Mesodermal cell (in vitro differentiated cells): ENCODE data around the gene CSAG1.
"Not testable (repeated sequence)": the region's sequence is repeated elsewhere in the genome, so short reads cannot be mapped to it uniquely, and the experiment has no call there.

Experiments used
- H3K27ac ChIP-seq: 2 replicates; pipeline ENCODE4 v1.7.0; 2013; ENCODE audit warnings: mild to moderate bottlenecking, low read depth, low read length, moderate library complexity; ENCODE audit not compliant: severe bottlenecking
- H3K36me3 ChIP-seq: 2 replicates; pipeline ENCODE4 v1.7.1; 2013; ENCODE audit warnings: mild to moderate bottlenecking, low read length, moderate library complexity; ENCODE audit not compliant: control insufficient read depth, insufficient read depth
- H3K4me1 ChIP-seq: one replicate; pipeline ENCODE4 v1.7.1; 2013; ENCODE audit warnings: mild to moderate bottlenecking, low read length; ENCODE audit not compliant: insufficient read depth, control insufficient read depth, poor library complexity, severe bottlenecking
- H3K4me3 ChIP-seq: 2 replicates; pipeline ENCODE4 v1.7.0; 2013; ENCODE audit warnings: low read length, control low read depth, mild to moderate bottlenecking; ENCODE audit not compliant: insufficient read depth, poor library complexity, severe bottlenecking; ENCODE audit errors: extremely low read depth
- H3K9me3 ChIP-seq: 2 replicates; pipeline ENCODE4 v1.7.1; 2013; ENCODE audit warnings: mild to moderate bottlenecking, low read length, moderate library complexity; ENCODE audit not compliant: control insufficient read depth
- WGBS, 2 experiments: methylation state at CpG; one replicate each; pipeline ENCODE4 v1.1.5; 2013; ENCODE audit warnings: missing lambda C conversion rate in 2 of 2; ENCODE audit not compliant: insufficient coverage in 2 of 2; 5-methylcytosine and 5-hydroxymethylcytosine counted together

CSAG1 gene

DNA sequence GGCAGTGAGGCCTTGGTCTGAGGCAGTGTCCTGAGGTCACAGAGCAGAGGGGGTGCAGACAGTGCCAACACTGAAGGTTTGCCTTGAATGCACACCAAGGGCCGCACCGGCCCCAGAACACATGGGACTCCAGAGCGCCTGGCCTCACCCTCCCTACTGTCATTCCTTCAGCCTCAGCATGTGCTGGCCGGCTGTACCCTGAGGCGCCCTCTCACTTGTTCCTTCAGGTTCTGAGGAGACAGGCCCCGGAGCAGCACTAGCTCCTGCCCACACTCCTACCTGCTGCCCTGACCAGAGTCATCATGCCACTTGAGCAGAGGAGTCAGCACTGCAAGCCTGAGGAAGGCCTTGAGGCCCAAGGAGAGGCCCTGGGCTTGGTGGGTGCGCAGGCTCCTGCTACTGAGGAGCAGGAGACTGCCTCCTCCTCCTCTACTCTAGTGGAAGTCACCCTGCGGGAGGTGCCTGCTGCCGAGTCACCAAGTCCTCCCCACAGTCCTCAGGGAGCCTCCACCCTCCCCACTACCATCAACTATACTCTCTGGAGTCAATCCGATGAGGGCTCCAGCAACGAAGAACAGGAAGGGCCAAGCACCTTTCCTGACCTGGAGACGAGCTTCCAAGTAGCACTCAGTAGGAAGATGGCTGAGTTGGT, 2.5 kb upstream of the CSAG1 start:
- 68 to 80% methylated on average over 1 to 6 of the region's 12 CpGs for WGBS, 2 experiments
- no peaks in the 10 kb centered on the region for H3K4me1 ChIP-seq
- no peak overlapping the region for H3K27ac ChIP-seq
- H3K36me3 ChIP-seq = no peaks in the 10 kb centered on the region
- H3K4me3 ChIP-seq = no peak overlapping the region
- H3K9me3 ChIP-seq = no peaks in the 10 kb centered on the region

DNA sequence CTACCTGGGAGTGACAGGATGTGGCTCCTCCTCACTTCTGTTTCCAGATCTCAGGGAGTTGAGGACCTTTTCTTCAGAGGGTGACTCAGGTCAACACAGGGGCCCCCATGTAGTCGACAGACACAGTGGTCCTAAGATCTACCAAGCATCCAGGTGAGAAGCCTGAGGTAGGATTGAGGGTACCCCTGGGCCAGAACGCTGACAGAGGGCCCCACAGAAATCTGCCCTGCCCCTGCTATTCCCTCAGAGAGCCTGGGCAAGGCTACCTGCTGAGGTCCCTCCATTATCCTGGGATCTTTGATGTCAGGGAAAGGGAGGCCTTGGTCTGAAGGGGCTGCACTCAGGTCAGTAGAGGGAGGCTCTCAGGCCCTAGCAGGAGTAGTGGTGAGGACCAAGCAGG, 1.6 kb upstream of the CSAG1 start:
- Histone ChIP-seq H3K36me3 (no peaks in the 10 kb centered on the region), H3K4me3 (no peak overlapping the region), H3K4me1 (no peaks in the 10 kb centered on the region), H3K27ac (no peak overlapping the region), H3K9me3 (no peaks in the 10 kb centered on the region)
- WGBS, 2 experiments = 100% methylated on average over 1 of the region's 2 CpGs; no CpG with 5 or more reads in 1 of the 2 experiments

DNA sequence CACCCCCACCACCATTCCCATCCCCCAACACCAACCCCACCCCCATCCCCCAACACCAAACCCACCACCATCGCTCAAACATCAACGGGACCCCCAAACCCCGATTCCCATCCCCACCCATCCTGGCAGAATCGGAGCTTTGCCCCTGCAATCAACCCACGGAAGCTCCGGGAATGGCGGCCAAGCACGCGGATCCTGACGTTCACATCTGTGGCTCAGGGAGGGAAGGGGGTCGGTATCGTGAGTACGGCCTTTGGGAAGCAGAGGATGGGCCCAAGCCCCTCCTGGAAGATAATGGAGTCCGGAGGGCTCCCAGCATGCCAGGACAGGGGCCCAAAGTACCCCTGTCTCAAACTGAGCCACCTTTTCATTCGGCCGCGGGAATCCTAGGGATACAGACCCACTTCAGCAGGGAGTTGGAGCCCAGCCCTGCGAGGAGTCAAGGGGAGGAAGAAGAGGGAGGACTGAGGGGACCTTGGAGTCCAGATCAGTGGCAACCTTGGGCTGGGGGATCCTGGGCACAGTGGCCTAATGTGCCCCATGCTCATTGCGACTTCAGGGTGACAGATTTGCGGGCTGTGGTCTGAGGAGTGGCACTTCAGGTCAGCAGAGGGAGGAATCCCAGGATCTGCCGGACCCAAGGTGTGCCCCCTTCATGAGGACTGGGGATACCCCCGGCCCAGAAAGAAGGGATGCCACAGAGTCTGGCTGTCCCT, 780 bp upstream of the CSAG1 start:
- not testable (repeated sequence) for H3K4me3 ChIP-seq, H3K27ac ChIP-seq, H3K4me1 ChIP-seq, H3K9me3 ChIP-seq, H3K36me3 ChIP-seq
- 87 to 97% methylated on average over 5 to 8 of the region's 22 CpGs for WGBS, 2 experiments

DNA sequence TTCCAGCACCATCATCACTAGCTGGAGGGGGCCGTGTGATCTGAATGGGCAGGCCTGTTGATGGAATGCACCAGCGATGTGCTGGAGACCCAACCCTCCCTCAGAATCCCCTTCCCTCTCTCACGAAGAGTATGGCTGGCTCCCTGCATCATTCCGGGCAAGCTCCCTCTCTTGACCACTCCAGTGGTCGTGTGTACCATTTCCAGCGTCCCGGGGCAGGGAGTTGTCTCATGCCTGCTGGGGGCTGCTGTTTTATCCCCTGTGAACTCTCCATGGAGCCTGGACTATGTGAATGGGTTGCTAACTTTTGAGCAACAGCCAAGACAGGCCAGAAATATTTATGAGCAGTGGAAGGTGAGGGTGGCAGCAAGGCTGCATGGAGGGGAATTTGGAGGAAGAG, 8.1 kb downstream of the CSAG1 start:
- 60 to 75% methylated on average over 1 to 3 of the region's 7 CpGs for WGBS, 2 experiments
- Histone ChIP-seq H3K9me3 (no peaks in the 10 kb centered on the region), H3K36me3 (no peaks in the 10 kb centered on the region), H3K27ac (no peak overlapping the region), H3K4me3 (no peak overlapping the region), H3K4me1 (no peaks in the 10 kb centered on the region)

DNA sequence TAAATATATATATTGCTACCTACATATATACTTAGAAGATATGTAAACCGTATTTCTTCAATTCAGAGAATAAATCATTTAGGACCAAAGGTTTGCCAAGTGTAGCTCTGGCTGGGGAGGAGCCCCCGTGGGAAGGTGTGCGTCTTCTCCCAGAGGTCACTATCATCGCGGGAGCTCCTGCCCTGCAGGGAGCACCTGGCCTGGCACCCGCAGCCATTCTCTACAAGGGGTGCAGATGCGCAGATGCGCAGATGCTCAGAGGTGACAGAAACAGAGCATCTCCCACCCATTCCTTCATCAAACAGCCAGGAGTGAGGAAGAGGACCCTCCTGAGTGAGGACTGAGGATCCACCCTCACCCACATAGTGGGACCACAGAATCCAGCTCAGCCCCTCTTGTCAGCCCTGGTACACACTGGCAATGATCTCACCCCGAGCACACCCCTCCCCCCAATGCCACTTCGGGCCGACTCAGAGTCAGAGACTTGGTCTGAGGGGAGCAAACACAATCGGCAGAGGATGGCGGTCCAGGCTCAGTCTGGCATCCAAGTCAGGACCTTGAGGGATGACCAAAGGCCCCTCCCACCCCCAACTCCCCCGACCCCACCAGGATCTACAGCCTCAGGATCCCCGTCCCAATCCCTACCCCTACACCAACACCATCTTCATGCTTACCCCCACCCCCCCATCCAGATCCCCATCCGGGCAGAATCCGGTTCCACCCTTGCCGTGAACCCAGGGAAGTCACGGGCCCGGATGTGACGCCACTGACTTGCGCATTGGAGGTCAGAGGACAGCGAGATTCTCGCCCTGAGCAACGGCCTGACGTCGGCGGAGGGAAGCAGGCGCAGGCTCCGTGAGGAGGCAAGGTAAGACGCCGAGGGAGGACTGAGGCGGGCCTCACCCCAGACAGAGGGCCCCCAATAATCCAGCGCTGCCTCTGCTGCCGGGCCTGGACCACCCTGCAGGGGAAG, 19.4 kb downstream of the CSAG1 start, which contains the start of gene MAGEA2B:
Gene MAGEA2B, plus strand, starts transcription at position 814 of the 973 bp plus-strand sequence. CDS start 2,479 bp downstream, outside the sequence.
- H3K4me1 ChIP-seq, H3K9me3 ChIP-seq, H3K36me3 ChIP-seq, H3K4me3 ChIP-seq, H3K27ac ChIP-seq: not testable (repeated sequence)
- no CpG with 5 or more reads among the region's 35 CpGs for WGBS, 2 experiments

DNA sequence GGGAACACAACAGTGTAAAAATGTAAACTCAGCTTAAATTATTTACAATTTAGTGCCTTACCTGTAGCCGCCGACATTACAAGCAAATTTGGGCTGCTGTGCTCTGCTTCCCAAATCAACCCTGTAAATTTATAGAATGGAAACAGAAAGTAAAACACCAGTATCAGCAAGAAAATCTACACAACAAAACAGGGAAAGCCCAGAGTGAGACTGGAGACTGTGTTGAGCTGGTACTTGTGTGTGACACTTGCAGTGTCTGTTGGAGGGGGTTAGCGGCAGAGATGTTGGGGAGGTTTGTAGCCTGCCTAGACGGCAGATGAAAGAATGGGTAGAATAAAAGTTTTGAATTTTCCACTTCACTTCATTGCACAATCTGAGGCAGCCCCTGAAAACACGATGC, 20.3 kb downstream of the CSAG1 start:
- not testable (repeated sequence) for H3K27ac ChIP-seq, H3K4me1 ChIP-seq, H3K36me3 ChIP-seq, H3K9me3 ChIP-seq, H3K4me3 ChIP-seq
- WGBS, 2 experiments = no CpG with 5 or more reads among the region's 5 CpGs

DNA sequence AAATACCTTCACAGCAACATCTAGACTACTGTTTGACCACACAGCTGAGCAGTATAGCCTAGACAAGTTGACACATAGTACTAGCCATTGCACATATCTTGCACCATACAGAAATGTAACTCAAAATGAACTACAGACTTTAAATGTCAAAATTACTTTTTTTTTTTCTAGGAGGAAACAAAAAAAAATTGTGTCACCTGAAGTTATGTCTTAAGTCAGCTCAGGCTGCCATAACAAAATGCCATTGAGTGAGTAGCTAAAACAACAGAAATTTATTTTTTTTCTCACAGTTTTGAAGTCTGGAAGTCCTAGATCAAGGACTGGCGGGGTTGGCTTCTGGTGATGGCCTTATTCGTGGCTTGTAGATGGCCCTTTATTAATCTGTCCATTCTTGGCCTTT, 24.3 kb downstream of the CSAG1 start, which contains the start of gene CSAG2:
Gene CSAG2, minus strand, starts transcription at position 101 of the 400 bp plus-strand sequence. CDS start 161 bp downstream, outside the sequence.
- H3K27ac ChIP-seq, H3K4me3 ChIP-seq, H3K9me3 ChIP-seq, H3K36me3 ChIP-seq, H3K4me1 ChIP-seq: not testable (repeated sequence)
- no CpG with 5 or more reads among the region's 2 CpGs for WGBS, 2 experiments

GRCh38 chrX:152706500-152706899, 27.0 kb downstream of the CSAG1 start:
- not testable (repeated sequence) for H3K27ac ChIP-seq, H3K36me3 ChIP-seq, H3K4me3 ChIP-seq, H3K4me1 ChIP-seq, H3K9me3 ChIP-seq
- 55 to 81% methylated on average over 2 of the region's 7 CpGs for WGBS, 2 experiments

DNA sequence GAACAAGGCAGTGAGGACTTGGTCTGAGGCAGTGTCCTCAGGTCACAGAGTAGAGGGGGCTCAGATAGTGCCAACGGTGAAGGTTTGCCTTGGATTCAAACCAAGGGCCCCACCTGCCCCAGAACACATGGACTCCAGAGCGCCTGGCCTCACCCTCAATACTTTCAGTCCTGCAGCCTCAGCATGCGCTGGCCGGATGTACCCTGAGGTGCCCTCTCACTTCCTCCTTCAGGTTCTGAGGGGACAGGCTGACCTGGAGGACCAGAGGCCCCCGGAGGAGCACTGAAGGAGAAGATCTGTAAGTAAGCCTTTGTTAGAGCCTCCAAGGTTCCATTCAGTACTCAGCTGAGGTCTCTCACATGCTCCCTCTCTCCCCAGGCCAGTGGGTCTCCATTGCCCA, 33.1 kb downstream of the CSAG1 start:
- not testable (repeated sequence) for H3K27ac ChIP-seq, H3K4me1 ChIP-seq, H3K36me3 ChIP-seq, H3K4me3 ChIP-seq, H3K9me3 ChIP-seq
- WGBS, 2 experiments = 100% methylated on average over 2 of the region's 5 CpGs; no CpG with 5 or more reads in 1 of the 2 experiments

GRCh38 chrX:152697952-152698931, 35.3 kb downstream of the CSAG1 start, which contains the start of gene MAGEA3:
MAGEA3 (plus strand) TSS chrX:152698794; CDS start chrX:152700833, 2,039 bp downstream.
- H3K9me3 ChIP-seq, H3K36me3 ChIP-seq, H3K27ac ChIP-seq, H3K4me1 ChIP-seq, H3K4me3 ChIP-seq: not testable (repeated sequence)
- no CpG with 5 or more reads among the region's 34 CpGs for WGBS, 2 experiments
